ENCODE results near the gene GLIS2. TPM values are rescaled to one million over a fixed set of nuclear protein-coding genes. Genes with fewer than 3 reads are reported as not detected.

Gene GLIS2
- total RNA-seq, 2 experiments from 2014 or later, result not detected

DNA sequence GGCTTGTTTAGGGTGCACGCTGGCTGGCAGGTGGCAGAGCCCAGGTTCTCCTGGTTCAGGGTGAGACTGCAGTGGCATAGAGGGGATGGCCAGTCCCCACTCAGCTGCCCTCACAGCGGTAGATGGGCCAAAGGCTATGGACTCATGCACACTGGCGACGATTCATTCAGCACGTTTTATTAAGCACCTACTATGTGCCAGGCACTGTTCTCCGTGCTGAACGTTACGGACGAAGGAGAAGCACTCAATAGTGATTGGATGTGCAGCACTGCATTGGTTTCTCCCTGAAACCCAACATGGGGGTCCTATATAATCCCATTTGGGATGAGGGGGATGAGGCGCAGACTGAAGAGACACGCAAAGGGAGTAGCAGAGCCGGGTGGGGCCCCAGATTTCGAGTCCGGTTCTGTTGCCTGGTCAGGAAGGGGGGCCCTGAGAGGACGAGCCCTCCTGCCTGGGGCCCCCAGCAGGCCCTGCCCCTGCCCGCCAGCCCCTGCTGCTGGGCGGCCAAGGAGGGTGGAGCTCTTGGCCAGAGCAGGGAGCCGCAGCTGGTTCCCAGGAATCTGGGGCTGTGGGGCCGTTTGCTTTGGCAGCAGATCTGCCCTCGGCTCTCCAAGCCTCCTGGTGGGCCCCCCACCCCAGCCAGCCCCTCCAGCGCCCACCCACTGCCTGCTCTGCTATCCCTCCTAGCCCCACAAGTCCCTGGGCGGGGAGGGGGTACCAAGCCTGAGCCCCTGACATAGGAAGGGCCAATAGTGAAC is 8.8 kb downstream of the GLIS2 start:
- H3K4me1 ChIP-seq (ENCODE audit: insufficient read depth, low read length), result peaks cover 18% of the 10 kb centered on the region
- intact Hi-C loops (cut with DNase I, micrococcal nuclease), result no loop called here
- H3K36me3 Mint-ChIP-seq (ENCODE audit: low read depth), result no peaks in the 10 kb centered on the region
- ChIA-PET CTCF (no interaction called here), POLR2A (no interaction called here)
- H3K4me3 ChIP-seq (ENCODE audit: low read length), result no peak overlapping the region
- H3K27ac Mint-ChIP-seq, result no peak overlapping the region
- H3K4me3 Mint-ChIP-seq, result no peak overlapping the region
- no peaks in the 10 kb centered on the region for H3K9me3 Mint-ChIP-seq
- no peaks in the 10 kb centered on the region for H3K9me3 ChIP-seq (ENCODE audit: control insufficient read depth in 1 of 2, insufficient read depth in 1 of 2, low read length in 2 of 2)
- H3K4me1 Mint-ChIP-seq (ENCODE audit: low read depth), result no peaks in the 10 kb centered on the region
- ATAC-seq (ENCODE audit: poor library complexity) (no peak), DNase-seq (no peak)
- TF ChIP-seq, protein P1, sequence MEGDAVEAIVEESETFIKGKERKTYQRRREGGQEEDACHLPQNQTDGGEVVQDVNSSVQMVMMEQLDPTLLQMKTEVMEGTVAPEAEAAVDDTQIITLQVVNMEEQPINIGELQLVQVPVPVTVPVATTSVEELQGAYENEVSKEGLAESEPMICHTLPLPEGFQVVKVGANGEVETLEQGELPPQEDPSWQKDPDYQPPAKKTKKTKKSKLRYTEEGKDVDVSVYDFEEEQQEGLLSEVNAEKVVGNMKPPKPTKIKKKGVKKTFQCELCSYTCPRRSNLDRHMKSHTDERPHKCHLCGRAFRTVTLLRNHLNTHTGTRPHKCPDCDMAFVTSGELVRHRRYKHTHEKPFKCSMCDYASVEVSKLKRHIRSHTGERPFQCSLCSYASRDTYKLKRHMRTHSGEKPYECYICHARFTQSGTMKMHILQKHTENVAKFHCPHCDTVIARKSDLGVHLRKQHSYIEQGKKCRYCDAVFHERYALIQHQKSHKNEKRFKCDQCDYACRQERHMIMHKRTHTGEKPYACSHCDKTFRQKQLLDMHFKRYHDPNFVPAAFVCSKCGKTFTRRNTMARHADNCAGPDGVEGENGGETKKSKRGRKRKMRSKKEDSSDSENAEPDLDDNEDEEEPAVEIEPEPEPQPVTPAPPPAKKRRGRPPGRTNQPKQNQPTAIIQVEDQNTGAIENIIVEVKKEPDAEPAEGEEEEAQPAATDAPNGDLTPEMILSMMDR (IDR thresholded peaks at IDR 0.05), result no peak
- peaks cover 4 to 9% of the 10 kb centered on the region in 2 experiments for H3K27me3 ChIP-seq (ENCODE audit: control insufficient read depth in 1 of 2, insufficient read depth in 2 of 2, low read length in 2 of 2)
- no peak overlapping the region for H3K27ac ChIP-seq (ENCODE audit: low read depth in 1 of 2, low read length in 2 of 2)
- no peaks in the 10 kb centered on the region for H3K27me3 Mint-ChIP-seq
- no peaks in the 10 kb centered on the region for H3K36me3 ChIP-seq (ENCODE audit: insufficient read depth, low read length)

DNA sequence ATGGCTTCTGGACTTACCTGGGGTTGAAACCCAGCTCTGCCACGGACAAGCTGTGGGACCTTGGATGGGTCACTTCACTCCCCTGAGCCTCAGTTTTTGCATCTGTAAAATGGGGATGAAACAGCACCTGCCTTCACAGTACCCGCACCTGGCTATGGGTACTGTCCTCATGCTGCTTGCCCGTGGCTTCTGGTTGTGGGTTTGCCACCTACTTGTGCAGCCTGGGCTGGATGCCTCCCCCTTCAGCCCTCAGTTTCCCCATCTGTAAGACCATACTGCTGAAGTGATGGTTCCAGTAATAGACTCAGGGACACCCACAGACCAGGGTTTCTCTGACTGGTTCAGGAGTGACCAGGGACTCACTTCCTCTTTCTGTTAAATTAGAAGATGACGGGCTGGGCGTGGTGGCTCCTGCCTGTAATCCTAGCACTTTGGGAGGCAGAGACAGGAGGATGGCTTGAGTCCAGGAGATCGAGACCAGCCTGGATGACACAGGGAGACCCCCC is 9.4 kb downstream of the GLIS2 start:
- intact Hi-C loops (cut with DNase I, micrococcal nuclease), result no loop called here
- Mint-ChIP-seq H3K36me3 (ENCODE audit: low read depth) (no peaks in the 10 kb centered on the region), H3K4me3 (no peak overlapping the region), H3K9me3 (no peaks in the 10 kb centered on the region), H3K27ac (no peak overlapping the region), H3K27me3 (no peaks in the 10 kb centered on the region), H3K4me1 (ENCODE audit: low read depth) (no peaks in the 10 kb centered on the region)
- Histone ChIP-seq H3K4me3 (ENCODE audit: low read length) (no peak overlapping the region), H3K27me3 (ENCODE audit: control insufficient read depth in 1 of 2, insufficient read depth in 2 of 2, low read length in 2 of 2) (peaks cover 4 to 9% of the 10 kb centered on the region in 2 experiments), H3K36me3 (ENCODE audit: insufficient read depth, low read length) (no peaks in the 10 kb centered on the region), H3K9me3 (ENCODE audit: control insufficient read depth in 1 of 2, insufficient read depth in 1 of 2, low read length in 2 of 2) (no peaks in the 10 kb centered on the region), H3K27ac (ENCODE audit: low read depth in 1 of 2, low read length in 2 of 2) (no peak overlapping the region), H3K4me1 (ENCODE audit: insufficient read depth, low read length) (peaks cover 16% of the 10 kb centered on the region)
- TF ChIP-seq, protein P1 (IDR thresholded peaks at IDR 0.05), result no peak
- DNase-seq (no peak), ATAC-seq (ENCODE audit: poor library complexity) (no peak)
- CTCF ChIA-PET, result interaction anchor here (0.7 kb wide), 1 partner anchor 223 kb away, joined by 4 read pairs; no protein-coding TSS in a partner anchor
- POLR2A ChIA-PET, result no interaction called here

DNA sequence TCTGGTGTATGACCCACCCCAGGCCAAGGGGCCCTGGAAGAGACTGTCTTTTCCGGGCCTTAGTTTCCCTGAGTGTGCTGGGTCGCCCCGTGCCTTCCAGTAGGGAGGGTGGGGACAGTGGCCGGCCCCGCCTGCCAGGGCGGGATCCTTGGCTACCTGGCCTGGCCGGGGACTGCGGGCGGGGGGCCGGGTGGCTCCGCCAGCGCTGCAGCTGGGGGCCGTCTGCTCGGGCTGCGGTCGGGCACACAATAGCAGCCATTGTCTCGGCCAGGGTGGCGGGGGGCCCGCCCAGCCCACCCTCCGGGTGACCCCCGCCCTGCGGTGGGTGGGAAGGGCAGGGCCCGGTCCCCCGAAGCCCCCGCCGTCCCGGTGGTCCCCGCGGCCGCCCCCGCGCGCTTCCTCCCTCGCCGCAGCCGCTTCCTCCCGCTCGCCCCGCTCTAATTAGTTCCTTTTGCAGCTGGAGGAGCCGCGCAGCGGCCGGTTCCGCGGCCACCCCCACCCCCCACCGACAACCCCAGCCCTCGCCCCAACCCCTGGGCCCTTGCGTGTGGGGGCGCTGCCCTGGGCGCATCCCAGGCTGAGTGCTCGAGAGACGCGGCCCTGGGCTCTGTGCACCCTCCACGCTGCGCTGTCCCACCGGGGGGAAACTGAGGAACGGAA is 11.6 kb downstream of the GLIS2 start:
- ATAC-seq (ENCODE audit: poor library complexity) (peak; percentile 19), DNase-seq (peak in 2 of 14 experiments; percentile 16 to 18)
- intact Hi-C loops (cut with DNase I, micrococcal nuclease), result loop anchor here in 1 of 2 experiments (2.0 kb wide), 2 partner anchors 19 to 127 kb away; no protein-coding TSS in a partner anchor
- Histone ChIP-seq H3K36me3 (ENCODE audit: insufficient read depth, low read length) (no peaks in the 10 kb centered on the region), H3K27me3 (ENCODE audit: control insufficient read depth in 1 of 2, insufficient read depth in 2 of 2, low read length in 2 of 2) (peaks cover 4 to 9% of the 10 kb centered on the region in 2 experiments), H3K9me3 (ENCODE audit: control insufficient read depth in 1 of 2, insufficient read depth in 1 of 2, low read length in 2 of 2) (no peaks in the 10 kb centered on the region), H3K27ac (ENCODE audit: low read depth in 1 of 2, low read length in 2 of 2) (no peak overlapping the region), H3K4me1 (ENCODE audit: insufficient read depth, low read length) (peaks cover 19% of the 10 kb centered on the region), H3K4me3 (ENCODE audit: low read length) (peak overlapping the region; percentile 38)
- H3K27ac Mint-ChIP-seq, result no peak overlapping the region
- no peaks in the 10 kb centered on the region for H3K4me1 Mint-ChIP-seq (ENCODE audit: low read depth)
- CTCF ChIA-PET, result interaction anchor here (0.9 to 1.7 kb wide), 7 partner anchors 10 to 73 kb away, joined by 3 to 12 read pairs (median 5); partner anchors contain the start of gene TFAP4
- H3K9me3 Mint-ChIP-seq, result no peaks in the 10 kb centered on the region
- POLR2A ChIA-PET, result interaction anchor here (0.9 to 2.2 kb wide), 5 partner anchors 12 to 74 kb away, joined by 3 to 9 read pairs (median 5); no protein-coding TSS in a partner anchor
- peak overlapping the region; percentile 30 for H3K4me3 Mint-ChIP-seq
- TF ChIP-seq, protein P1 (IDR thresholded peaks at IDR 0.05), result no peak
- no peaks in the 10 kb centered on the region for H3K27me3 Mint-ChIP-seq
- H3K36me3 Mint-ChIP-seq (ENCODE audit: low read depth), result no peaks in the 10 kb centered on the region

Data from CD4-positive, alpha-beta T cell (primary cell).